ENCODE results near the gene USP46. TPM values are rescaled to one million over a fixed set of nuclear protein-coding genes. Genes with fewer than 3 reads are reported as not detected.

Gene USP46
- total and polyA plus RNA-seq, 2 of the 8 experiments (the other 6 are each of a cell fraction or from before 2014, with no cell fraction given) = 10.6 to 62.4 TPM

DNA sequence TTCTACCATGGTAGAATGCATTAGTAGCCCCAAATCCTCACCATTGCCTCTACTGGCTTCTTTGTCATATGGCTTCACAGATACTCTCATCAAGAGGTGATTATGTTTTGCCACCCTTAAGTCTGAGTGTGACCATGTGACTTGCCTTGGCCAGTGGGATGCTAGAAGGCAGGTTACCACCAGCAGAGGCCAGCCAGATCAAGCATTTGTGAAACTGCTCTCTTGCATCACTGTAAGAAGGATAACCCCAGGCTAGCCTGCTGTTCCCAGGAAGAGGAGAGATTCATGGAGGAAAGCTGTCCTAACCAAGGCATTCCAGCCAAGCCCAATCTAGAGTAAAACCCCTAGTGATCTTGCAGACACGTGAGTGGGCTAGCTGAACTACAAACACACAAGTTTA is 46.8 kb downstream of the USP46 start:
- Histone ChIP-seq H3K36me3 (ENCODE audit: control insufficient read depth in 2 of 4, insufficient read depth in 4 of 4, low read length in 3 of 4) (peaks cover 0 to 36% (median 14%) of the 10 kb centered on the region in 4 experiments; a peak in 5 of 8 replicates), H3K18ac (ENCODE audit: extremely low read depth, low read length) (no peak overlapping the region), H4K8ac (ENCODE audit: extremely low read depth, insufficient read depth, low read length) (no peak overlapping the region), H4K91ac (replicated peaks; ENCODE audit: insufficient read length, low read length) (no peak overlapping the region), H3K9ac (replicated peaks in 1 of 4; ENCODE audit: extremely low read depth in 1 of 4, low read depth in 3 of 4, low read length in 3 of 4) (no peak overlapping the region), H3K79me1 (ENCODE audit: low read depth, low read length) (peaks cover 6% of the 10 kb centered on the region), H2BK120ac (replicated peaks; ENCODE audit: low read depth, low read length) (no peak overlapping the region), H3K56ac (replicated peaks; ENCODE audit: insufficient read length, low read depth, low read length) (no peak overlapping the region), H2BK20ac (ENCODE audit: low read length) (no peak overlapping the region), H4K20me1 (replicated peaks in 1 of 2; ENCODE audit: control insufficient read depth in 1 of 2, insufficient read depth in 2 of 2, low read length in 2 of 2) (no peaks in the 10 kb centered on the region), H3K4me1 (replicated peaks in 1 of 4; ENCODE audit: control insufficient read depth in 3 of 4, insufficient read depth in 4 of 4, low read length in 3 of 4) (no peaks in the 10 kb centered on the region), H2AFZ (ENCODE audit: low read length) (no peak overlapping the region), H3K79me2 (ENCODE audit: control insufficient read depth in 1 of 2, insufficient read depth in 2 of 2, low read length in 2 of 2) (peaks cover 0 to 34% of the 10 kb centered on the region in 2 experiments; a peak in 2 of 4 replicates), H3K27me3 (replicated peaks in 1 of 4; ENCODE audit: control insufficient read depth in 3 of 4, extremely low read depth in 1 of 4, insufficient read depth in 3 of 4, low read length in 3 of 4) (no peaks in the 10 kb centered on the region), H2BK5ac (ENCODE audit: low read depth, low read length) (no peak overlapping the region), H3K4ac (replicated peaks; ENCODE audit: insufficient read length, low read depth, low read length) (no peak overlapping the region), H2BK15ac (ENCODE audit: low read length) (no peak overlapping the region), H3K4me2 (ENCODE audit: insufficient read depth in 1 of 2, low read depth in 2 of 2, low read length in 2 of 2) (no peak overlapping the region), H3K23me2 (ENCODE audit: low read depth, low read length) (no peaks in the 10 kb centered on the region), H3K14ac (ENCODE audit: insufficient read length) (no peak overlapping the region), H2BK12ac (ENCODE audit: low read depth, low read length) (no peak overlapping the region), H2AK5ac (ENCODE audit: low read depth, low read length) (no peak overlapping the region), H4K5ac (ENCODE audit: insufficient read length, low read depth, low read length) (no peak overlapping the region), H3K9me3 (ENCODE audit: insufficient read depth in 2 of 2, low read depth in 1 of 2, low read length in 1 of 2) (no peaks in the 10 kb centered on the region), H3K4me3 (ENCODE audit: extremely low read depth in 1 of 4, insufficient read depth in 2 of 4, low read depth in 3 of 4, low read length in 4 of 4) (no peak overlapping the region), H3K27ac (ENCODE audit: low read depth, low read length) (no peak overlapping the region), H3K23ac (ENCODE audit: insufficient read length) (no peak overlapping the region)
- 94% methylated on average over 1 of the region's 1 CpG; no CpG with 5 or more reads in 1 of the 2 experiments for WGBS, 2 experiments (ENCODE audit: extremely low coverage in 1 of 2, insufficient coverage in 1 of 2, insufficient read length in 1 of 2, insufficient replicate concordance in 2 of 2, low coverage in 1 of 2, low lambda C conversion rate in 2 of 2, missing lambda C conversion rate in 1 of 2)
- POLR2A ChIA-PET (ENCODE audit: partially characterized antibody) = interaction anchor here (2.3 kb wide), 1 partner anchor 100 kb away, joined by 5 read pairs; no protein-coding TSS in a partner anchor
- DNase-seq (ENCODE audit: low read depth in 1 of 2, low spot score in 2 of 2) (no peak), FAIRE-seq (no peak)
- TF ChIP-seq RAD21 (IDR thresholded peaks at IDR 0.05 in 1 of 2, conservative IDR thresholded peaks at IDR 0.05 in 1 of 2; ENCODE audit: low read depth in 2 of 2, low read length in 2 of 2) (peak in 1 of 2 experiments; percentile 14; a peak in 1 of 4 replicates), SUZ12 (IDR thresholded peaks at IDR 0.05; ENCODE audit: low read length) (no peak)
- CTCF ChIA-PET (ENCODE audit: partially characterized antibody) = interaction anchor here (1.0 to 1.4 kb wide), 4 partner anchors 25 to 323 kb away, joined by 3 to 6 read pairs (median 3); no protein-coding TSS in a partner anchor
